Caco-2 (cell line): ENCODE results near the gene OSMR. TPM values are rescaled to one million over a fixed set of nuclear protein-coding genes. Genes with fewer than 3 reads are reported as not detected.

Source experiments
- BruUV-seq: library from RNA; stranded (reverse); fragments of 400-500 nt; replicated peaks from 2 replicates; lab custom pipeline; 2021; lab: Mats Ljungman, UMichigan
- CTCF ChIA-PET: fragments of 300-600 bp; sonication (Branson Sonifier 250); formaldehyde crosslinking; loops from one replicate; lab custom pipeline; 2022; ENCODE audit warnings: antibody characterized with exemption; lab: Charles Lee
- POLR2A ChIA-PET: fragments of 300-600 bp; sonication (Branson Sonifier 250); formaldehyde crosslinking; loops from one replicate; lab custom pipeline; 2022; ENCODE audit warnings: antibody characterized with exemption; lab: Charles Lee
- DNase-seq, 2 experiments: peaks; one replicate each; pipeline versions ENCODE4 v3.0.0 to v3.0.0-alpha.2; 2020 to 2022
- H3K27me3 ChIP-seq: replicated peaks from 2 replicates; pipeline ENCODE4 v1.6.0; 2011; ENCODE audit warnings: low read length; ENCODE audit not compliant: control insufficient read depth, insufficient read depth
- H3K36me3 ChIP-seq: 2 replicates; pipeline ENCODE4 v1.5.1; 2011; ENCODE audit warnings: low read length; ENCODE audit not compliant: control insufficient read depth, insufficient read depth
- H3K4me1 ChIP-seq: fragments of 250-450 bp; sonication (Bioruptor Pico); 2 replicates; pipeline ENCODE4 v1.5.1; 2020; ENCODE audit warnings: mild to moderate bottlenecking
- H3K4me3 ChIP-seq: 2 replicates; pipeline ENCODE4 v1.5.1; 2011; ENCODE audit warnings: low read depth, mild to moderate bottlenecking, control low read depth, low read length
- H3K9me3 ChIP-seq: fragments of 250-450 bp; sonication (Bioruptor Pico); 2 replicates; pipeline ENCODE4 v1.5.1; 2020; ENCODE audit warnings: mild to moderate bottlenecking, moderate library complexity
- H3K27ac Mint-ChIP-seq: one replicate; pipeline ENCODE4 v1.8.0; 2022; ENCODE audit warnings: mixed read lengths; ENCODE audit not compliant: unreplicated experiment
- H3K27me3 Mint-ChIP-seq: one replicate; pipeline ENCODE4 v1.8.0; 2022; ENCODE audit warnings: mixed read lengths; ENCODE audit not compliant: insufficient read depth, unreplicated experiment
- H3K36me3 Mint-ChIP-seq: one replicate; pipeline ENCODE4 v1.8.0; 2022; ENCODE audit warnings: mild to moderate bottlenecking, mixed read lengths; ENCODE audit not compliant: insufficient read depth, unreplicated experiment
- H3K4me1 Mint-ChIP-seq: one replicate; pipeline ENCODE4 v1.8.0; 2022; ENCODE audit warnings: low read depth, mixed read lengths; ENCODE audit not compliant: unreplicated experiment
- H3K4me3 Mint-ChIP-seq: one replicate; pipeline ENCODE4 v1.8.0; 2022; ENCODE audit warnings: mild to moderate bottlenecking, moderate library complexity, mixed read lengths; ENCODE audit not compliant: unreplicated experiment
- H3K9me3 Mint-ChIP-seq: one replicate; pipeline ENCODE4 v1.8.0; 2022; ENCODE audit warnings: mixed read lengths; ENCODE audit not compliant: unreplicated experiment
- intact Hi-C: fragments of 100-400 bp; cut with micrococcal nuclease; formaldehyde crosslinking; loops from one replicate; pipeline ENCODE4 v1.10.0; 2022; ENCODE audit not compliant: unreplicated experiment
- total RNA-seq: library from RNA; stranded (reverse); gene quantifications from 2 replicates; pipeline ENCODE4 v1.2.3, GENCODE V29; 2022
- TF ChIP-seq, protein P1 (sequence below), 2 experiments: fragments of 200-600 bp in 1 of 2; IDR thresholded peaks; 1 replicate in 1 of 2; 2 replicates in 1 of 2; pipeline versions ENCODE4 v1.5.1 to v1.8.0; 2011 to 2022; ENCODE audit warnings: antibody characterized with exemption in 1 of 2, control low read depth in 1 of 2, inconsistent platforms in 1 of 2, low read depth in 1 of 2, low read length in 1 of 2, mild to moderate bottlenecking in 1 of 2, moderate library complexity in 1 of 2; ENCODE audit not compliant: insufficient read depth in 1 of 2, severe bottlenecking in 1 of 2, unreplicated experiment in 1 of 2

Gene OSMR
- total RNA-seq, 1 experiment from 2014 or later = 0.11 TPM

DNA sequence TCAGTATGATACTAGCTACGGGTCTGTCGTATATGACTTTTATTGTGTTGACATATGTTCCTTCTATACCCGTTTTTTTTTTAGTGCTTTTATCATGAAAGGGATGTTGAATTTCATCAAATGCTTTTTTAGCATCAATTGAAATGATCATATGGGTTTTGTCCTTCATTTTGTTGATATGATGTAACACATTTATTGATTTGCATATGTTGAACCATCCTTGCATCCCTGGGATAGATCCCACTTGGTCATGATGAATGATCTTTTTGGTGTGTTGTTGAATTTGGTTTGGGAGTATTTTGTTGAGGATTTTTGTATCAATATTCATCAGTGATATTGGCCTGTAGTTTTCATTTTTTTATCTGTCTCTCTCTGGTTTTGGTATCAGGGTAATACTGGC, 50.9 kb downstream of the OSMR start:
- no peak for DNase-seq
- H3K27ac Mint-ChIP-seq = no peak overlapping the region
- no peak overlapping the region for H3K4me3 ChIP-seq
- H3K4me1 Mint-ChIP-seq = no peaks in the 10 kb centered on the region
- intact Hi-C loops = no loop called here
- H3K9me3 ChIP-seq = 0 out of 2 replicates have a peak, but pooled peaks cover 8% of the 10 kb centered on the region
- H3K27me3 Mint-ChIP-seq = peaks cover 4% of the 10 kb centered on the region
- peaks cover 25% of the 10 kb centered on the region for H3K9me3 Mint-ChIP-seq
- CTCF ChIA-PET = no interaction called here
- BruUV-seq = no TSS peak
- no peaks in the 10 kb centered on the region for H3K27me3 ChIP-seq
- TF ChIP-seq, protein P1, sequence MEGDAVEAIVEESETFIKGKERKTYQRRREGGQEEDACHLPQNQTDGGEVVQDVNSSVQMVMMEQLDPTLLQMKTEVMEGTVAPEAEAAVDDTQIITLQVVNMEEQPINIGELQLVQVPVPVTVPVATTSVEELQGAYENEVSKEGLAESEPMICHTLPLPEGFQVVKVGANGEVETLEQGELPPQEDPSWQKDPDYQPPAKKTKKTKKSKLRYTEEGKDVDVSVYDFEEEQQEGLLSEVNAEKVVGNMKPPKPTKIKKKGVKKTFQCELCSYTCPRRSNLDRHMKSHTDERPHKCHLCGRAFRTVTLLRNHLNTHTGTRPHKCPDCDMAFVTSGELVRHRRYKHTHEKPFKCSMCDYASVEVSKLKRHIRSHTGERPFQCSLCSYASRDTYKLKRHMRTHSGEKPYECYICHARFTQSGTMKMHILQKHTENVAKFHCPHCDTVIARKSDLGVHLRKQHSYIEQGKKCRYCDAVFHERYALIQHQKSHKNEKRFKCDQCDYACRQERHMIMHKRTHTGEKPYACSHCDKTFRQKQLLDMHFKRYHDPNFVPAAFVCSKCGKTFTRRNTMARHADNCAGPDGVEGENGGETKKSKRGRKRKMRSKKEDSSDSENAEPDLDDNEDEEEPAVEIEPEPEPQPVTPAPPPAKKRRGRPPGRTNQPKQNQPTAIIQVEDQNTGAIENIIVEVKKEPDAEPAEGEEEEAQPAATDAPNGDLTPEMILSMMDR (IDR thresholded peaks at IDR 0.05; ENCODE audit: insufficient read depth in 1 of 2, low read depth in 1 of 2, low read length in 1 of 2, severe bottlenecking in 1 of 2, unreplicated experiment in 1 of 2) = no peak
- H3K4me1 ChIP-seq = no peaks in the 10 kb centered on the region
- no peaks in the 10 kb centered on the region for H3K36me3 Mint-ChIP-seq
- POLR2A ChIA-PET = no interaction called here
- H3K4me3 Mint-ChIP-seq = no peak overlapping the region
- no peaks in the 10 kb centered on the region for H3K36me3 ChIP-seq

DNA sequence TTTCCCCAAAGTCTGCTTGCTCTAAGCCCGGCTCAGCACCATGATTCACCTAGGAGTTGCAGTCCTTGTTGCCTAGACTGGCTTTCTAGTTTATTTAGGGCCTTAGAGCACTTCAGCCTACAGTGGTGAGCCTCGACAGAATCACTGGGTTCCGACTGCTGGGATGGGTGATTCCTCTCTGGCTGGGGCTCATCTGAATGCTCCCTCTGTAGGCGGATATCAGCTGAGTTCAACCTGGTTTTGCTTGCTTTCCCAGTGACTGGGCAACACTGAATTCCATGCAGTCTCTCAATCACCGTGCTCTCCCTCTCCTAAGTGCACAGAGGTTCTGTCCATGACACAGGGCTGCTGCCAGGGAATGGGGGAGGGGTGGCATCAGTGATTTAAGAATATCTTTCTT, 54.1 kb downstream of the OSMR start:
- TF ChIP-seq, protein P1 (IDR thresholded peaks at IDR 0.05; ENCODE audit: insufficient read depth in 1 of 2, low read depth in 1 of 2, low read length in 1 of 2, severe bottlenecking in 1 of 2, unreplicated experiment in 1 of 2) = no peak
- Histone ChIP-seq H3K4me1 (no peaks in the 10 kb centered on the region), H3K36me3 (no peaks in the 10 kb centered on the region), H3K9me3 (0 out of 2 replicates have a peak, but pooled peaks cover 8% of the 10 kb centered on the region), H3K4me3 (no peak overlapping the region), H3K27me3 (no peaks in the 10 kb centered on the region)
- POLR2A ChIA-PET = no interaction called here
- intact Hi-C loops = no loop called here
- CTCF ChIA-PET = no interaction called here
- H3K9me3 Mint-ChIP-seq = peaks cover 18% of the 10 kb centered on the region
- no peak overlapping the region for H3K27ac Mint-ChIP-seq
- no TSS peak for BruUV-seq
- H3K4me1 Mint-ChIP-seq = no peaks in the 10 kb centered on the region
- no peaks in the 10 kb centered on the region for H3K36me3 Mint-ChIP-seq
- H3K4me3 Mint-ChIP-seq = no peak overlapping the region
- peaks cover 3% of the 10 kb centered on the region for H3K27me3 Mint-ChIP-seq
- DNase-seq = no peak

DNA sequence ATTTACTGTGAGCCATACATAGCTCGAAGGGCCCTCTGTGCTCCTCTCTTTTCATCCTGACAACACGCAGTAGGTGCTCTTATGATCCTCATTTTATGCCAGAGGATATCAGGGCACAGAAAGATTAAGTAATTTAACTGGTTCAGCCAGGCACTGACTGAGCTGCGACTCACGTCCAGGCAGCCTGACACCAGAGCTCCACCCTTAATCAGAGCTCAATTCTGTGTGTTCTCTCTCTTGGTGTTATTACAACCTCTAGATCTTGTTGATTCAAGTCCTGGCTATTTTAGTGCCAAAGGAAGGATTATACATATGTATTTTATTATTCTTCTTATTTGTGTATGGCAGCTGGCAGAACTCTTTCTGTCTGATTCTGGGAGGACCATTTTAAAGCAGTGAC, 59.7 kb downstream of the OSMR start:
- Histone ChIP-seq H3K36me3 (no peaks in the 10 kb centered on the region), H3K27me3 (no peaks in the 10 kb centered on the region), H3K4me3 (no peak overlapping the region), H3K9me3 (no peaks in the 10 kb centered on the region), H3K4me1 (no peaks in the 10 kb centered on the region)
- Mint-ChIP-seq H3K9me3 (peaks cover 16% of the 10 kb centered on the region), H3K36me3 (no peaks in the 10 kb centered on the region), H3K4me1 (no peaks in the 10 kb centered on the region), H3K4me3 (no peak overlapping the region), H3K27me3 (peaks cover 13% of the 10 kb centered on the region), H3K27ac (no peak overlapping the region)
- no TSS peak for BruUV-seq
- CTCF ChIA-PET = no interaction called here
- DNase-seq = no peak
- POLR2A ChIA-PET = no interaction called here
- intact Hi-C loops = no loop called here
- TF ChIP-seq, protein P1 (IDR thresholded peaks at IDR 0.05; ENCODE audit: insufficient read depth in 1 of 2, low read depth in 1 of 2, low read length in 1 of 2, severe bottlenecking in 1 of 2, unreplicated experiment in 1 of 2) = no peak
